ENCODE measurements around the gene CST9L. TPM values are rescaled to one million over a fixed set of nuclear protein-coding genes. Genes with fewer than 3 reads are reported as not detected.

The CST9L gene
- total RNA-seq, 2 experiments from 2014 or later = not detected

GRCh38 chr20:23585449-23585807 is 17.1 kb upstream of the CST9L start:
- no peaks in the 10 kb centered on the region for H3K36me3 ChIP-seq (ENCODE audit: insufficient read depth, low read length)
- CTCF ChIA-PET = no interaction called here

DNA sequence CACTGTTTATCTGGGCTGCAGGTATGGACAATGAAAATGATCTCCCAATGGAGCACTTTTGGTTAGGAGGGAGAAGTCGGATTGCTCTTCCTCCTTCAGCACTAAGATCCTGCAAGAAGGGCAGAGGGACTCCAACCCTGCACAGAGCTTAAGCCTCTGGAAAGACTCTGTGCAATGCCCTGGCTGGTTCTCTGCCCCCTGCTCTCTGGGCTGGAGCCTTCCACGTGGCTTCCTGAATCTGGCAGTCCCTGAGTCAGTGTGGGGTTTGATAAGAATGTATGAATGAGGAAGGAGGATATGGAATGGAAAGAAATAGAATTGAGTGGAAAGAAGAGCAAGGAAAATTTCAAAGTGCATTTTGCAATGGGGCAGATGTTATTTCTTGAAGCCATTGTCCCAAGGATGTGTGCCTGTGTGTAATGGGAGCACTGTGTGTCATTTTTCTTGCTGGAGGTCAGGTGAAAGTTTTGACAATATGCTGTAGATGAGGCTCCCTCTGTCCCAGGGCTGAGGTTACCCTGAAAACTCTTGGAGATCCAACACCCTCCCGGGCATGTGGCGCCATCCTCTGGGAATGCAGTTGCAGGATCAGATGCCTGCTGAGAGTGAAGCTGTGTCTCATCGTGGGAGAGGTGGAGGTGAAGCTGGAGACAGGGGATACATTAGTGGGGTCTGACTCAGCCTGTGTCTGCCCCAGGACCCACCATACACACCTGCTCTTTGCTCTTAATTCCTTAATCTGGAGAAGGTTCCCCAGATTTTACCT is 16.3 kb upstream of the CST9L start:
- H3K4me1 ChIP-seq (ENCODE audit: insufficient read depth, low read length) = no peaks in the 10 kb centered on the region
- H3K9me3 ChIP-seq (ENCODE audit: control insufficient read depth in 1 of 2, insufficient read depth in 1 of 2, low read length in 2 of 2) = peaks cover 0 to 10% of the 10 kb centered on the region in 2 experiments
- ChIA-PET CTCF (no interaction called here), POLR2A (no interaction called here)
- Mint-ChIP-seq H3K27ac (no peak overlapping the region), H3K4me1 (ENCODE audit: low read depth) (no peaks in the 10 kb centered on the region), H3K9me3 (no peaks in the 10 kb centered on the region), H3K36me3 (ENCODE audit: low read depth) (no peaks in the 10 kb centered on the region), H3K4me3 (no peak overlapping the region), H3K27me3 (peaks cover 27% of the 10 kb centered on the region)
- H3K27ac ChIP-seq (ENCODE audit: low read depth in 1 of 2, low read length in 2 of 2) = no peak overlapping the region
- no peaks in the 10 kb centered on the region for H3K36me3 ChIP-seq (ENCODE audit: insufficient read depth, low read length)
- intact Hi-C loops (cut with DNase I, micrococcal nuclease) = loop anchor here in 1 of 2 experiments (10.0 kb wide), 1 partner anchor 60 kb away; no protein-coding TSS in a partner anchor
- H3K4me3 ChIP-seq (ENCODE audit: low read length) = no peak overlapping the region
- no peak for TF ChIP-seq CTCF (IDR thresholded peaks at IDR 0.05)
- DNase-seq (no peak), ATAC-seq (ENCODE audit: poor library complexity) (no peak)
- H3K27me3 ChIP-seq (ENCODE audit: control insufficient read depth in 1 of 2, insufficient read depth in 2 of 2, low read length in 2 of 2) = peaks cover 5 to 17% of the 10 kb centered on the region in 2 experiments

More at GRCh38 chr20:23585449-23585807, 17.1 kb upstream of the CST9L start:
- H3K4me3 ChIP-seq (ENCODE audit: low read length) = no peak overlapping the region
- Mint-ChIP-seq H3K27me3 (peaks cover 24% of the 10 kb centered on the region), H3K36me3 (ENCODE audit: low read depth) (no peaks in the 10 kb centered on the region), H3K9me3 (no peaks in the 10 kb centered on the region), H3K27ac (no peak overlapping the region), H3K4me1 (ENCODE audit: low read depth) (no peaks in the 10 kb centered on the region), H3K4me3 (no peak overlapping the region)
- DNase-seq (no peak), ATAC-seq (ENCODE audit: poor library complexity) (no peak)
- intact Hi-C loops (cut with DNase I, micrococcal nuclease) = loop anchor here in 1 of 2 experiments (10.0 kb wide), 1 partner anchor 59 kb away; no protein-coding TSS in a partner anchor
- H3K9me3 ChIP-seq (ENCODE audit: control insufficient read depth in 1 of 2, insufficient read depth in 1 of 2, low read length in 2 of 2) = peaks cover 0 to 10% of the 10 kb centered on the region in 2 experiments
- no peak overlapping the region for H3K27ac ChIP-seq (ENCODE audit: low read depth in 1 of 2, low read length in 2 of 2)
- no peak for TF ChIP-seq CTCF (IDR thresholded peaks at IDR 0.05)
- no peaks in the 10 kb centered on the region for H3K4me1 ChIP-seq (ENCODE audit: insufficient read depth, low read length)
- POLR2A ChIA-PET = no interaction called here
- peaks cover 5 to 17% of the 10 kb centered on the region in 2 experiments for H3K27me3 ChIP-seq (ENCODE audit: control insufficient read depth in 1 of 2, insufficient read depth in 2 of 2, low read length in 2 of 2)

DNA sequence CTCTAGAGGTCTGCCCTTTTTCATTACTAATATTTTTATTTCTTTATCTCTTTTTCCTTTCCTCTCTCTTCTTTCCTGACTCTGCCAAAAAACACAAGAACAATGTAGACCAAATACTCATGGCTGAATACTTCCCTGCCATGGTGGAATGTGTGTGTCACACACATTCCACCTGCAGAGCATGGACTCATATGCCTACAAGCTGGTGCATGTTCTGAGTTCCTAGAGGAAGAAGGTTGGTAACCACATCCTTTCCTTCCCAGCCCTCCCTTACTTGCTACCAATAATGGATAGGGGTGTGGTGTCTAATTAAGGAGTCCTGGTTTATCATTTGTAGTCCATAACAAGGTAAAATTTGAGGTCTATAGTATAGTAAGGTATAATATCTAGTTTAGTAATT is 15.2 kb upstream of the CST9L start:
- Histone ChIP-seq H3K4me3 (ENCODE audit: low read length) (no peak overlapping the region), H3K9me3 (ENCODE audit: control insufficient read depth in 1 of 2, insufficient read depth in 1 of 2, low read length in 2 of 2) (peaks cover 0 to 9% of the 10 kb centered on the region in 2 experiments), H3K27ac (ENCODE audit: low read depth in 1 of 2, low read length in 2 of 2) (no peak overlapping the region), H3K27me3 (ENCODE audit: control insufficient read depth in 1 of 2, insufficient read depth in 2 of 2, low read length in 2 of 2) (peaks cover 5 to 17% of the 10 kb centered on the region in 2 experiments), H3K36me3 (ENCODE audit: insufficient read depth, low read length) (no peaks in the 10 kb centered on the region), H3K4me1 (ENCODE audit: insufficient read depth, low read length) (no peaks in the 10 kb centered on the region)
- Mint-ChIP-seq H3K9me3 (no peaks in the 10 kb centered on the region), H3K36me3 (ENCODE audit: low read depth) (no peaks in the 10 kb centered on the region), H3K27me3 (peaks cover 27% of the 10 kb centered on the region), H3K27ac (no peak overlapping the region), H3K4me3 (no peak overlapping the region), H3K4me1 (ENCODE audit: low read depth) (no peaks in the 10 kb centered on the region)
- POLR2A ChIA-PET = interaction anchor here (0.6 kb wide), 1 partner anchor 385 kb away, joined by 6 read pairs; no protein-coding TSS in a partner anchor
- DNase-seq (no peak), ATAC-seq (ENCODE audit: poor library complexity) (no peak)
- intact Hi-C loops (cut with DNase I, micrococcal nuclease) = loop anchor here in 1 of 2 experiments (10.0 kb wide), 1 partner anchor 61 kb away; no protein-coding TSS in a partner anchor
- CTCF ChIA-PET = no interaction called here
- TF ChIP-seq CTCF (IDR thresholded peaks at IDR 0.05) = no peak

Measured in CD4-positive, alpha-beta T cell (primary cell).